ENCODE results near the gene EPB41L5. TPM values are rescaled to one million over a fixed set of nuclear protein-coding genes. Genes with fewer than 3 reads are reported as not detected.

Gene EPB41L5
- total RNA-seq, 1 donor from 2014 or later = 78.0 TPM

DNA sequence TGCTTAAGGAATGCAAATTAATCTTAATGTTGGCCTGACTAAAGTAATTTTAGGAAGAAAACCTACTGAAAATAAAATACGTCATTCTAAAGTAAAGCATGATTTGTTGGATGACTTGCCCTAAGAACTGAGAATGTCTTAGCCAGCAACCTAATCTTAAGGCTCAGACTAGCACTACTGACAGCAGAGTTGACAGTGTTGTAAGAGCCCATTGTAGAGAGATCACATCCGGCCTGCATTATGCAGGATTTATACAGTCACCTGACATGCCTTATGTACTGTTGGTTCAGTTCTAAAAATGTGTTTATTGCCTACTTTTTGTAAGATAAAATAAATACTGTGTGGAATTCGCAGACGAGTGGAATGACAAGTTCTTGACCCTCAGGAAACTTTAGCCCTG, 128.0 kb downstream of the EPB41L5 start:
- no peaks in the 10 kb centered on the region for H3K9me3 Mint-ChIP-seq (ENCODE audit: unreplicated experiment)
- no peak for TF ChIP-seq CTCF (IDR thresholded peaks at IDR 0.05; ENCODE audit: unreplicated experiment)

DNA sequence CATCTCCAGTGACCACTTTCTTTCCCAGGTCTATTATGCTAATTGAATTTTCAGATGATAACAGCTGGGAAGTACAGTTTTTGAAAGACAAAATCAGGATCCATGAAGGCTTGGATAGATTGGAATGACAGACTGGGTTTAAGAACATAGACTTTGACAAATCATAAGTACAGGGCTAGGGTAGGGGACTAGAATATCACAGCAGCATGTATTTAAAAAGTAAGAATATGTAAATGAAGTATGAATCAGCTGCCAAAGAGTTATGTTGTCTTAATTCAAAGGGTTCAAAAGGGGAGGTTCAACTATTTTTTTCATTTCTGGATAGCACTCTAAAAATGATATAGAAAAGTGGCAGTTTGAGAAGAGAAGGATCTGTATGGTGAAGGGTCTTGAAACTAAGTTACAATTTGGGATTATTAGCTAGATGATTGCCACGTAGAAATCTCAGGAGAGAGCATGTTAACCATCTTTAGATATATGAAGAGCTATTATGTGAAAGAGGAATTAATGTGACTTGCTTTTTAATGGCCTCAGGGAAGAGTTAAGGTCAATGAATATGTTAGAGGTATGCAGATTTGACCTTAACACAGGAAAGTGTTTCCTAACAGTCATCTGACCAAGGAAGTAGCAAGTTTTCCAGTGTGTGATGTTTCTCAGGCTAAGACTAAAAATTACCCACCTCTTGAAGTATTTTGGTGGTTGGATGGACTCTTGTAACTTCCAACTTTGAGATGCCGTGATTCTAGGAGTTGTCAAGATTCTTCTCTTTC, 128.6 kb downstream of the EPB41L5 start:
- Mint-ChIP-seq H3K4me3 (ENCODE audit: unreplicated experiment) (no peak overlapping the region), H3K9me3 (ENCODE audit: unreplicated experiment) (no peaks in the 10 kb centered on the region), H3K27ac (ENCODE audit: unreplicated experiment) (no peak overlapping the region), H3K27me3 (ENCODE audit: unreplicated experiment) (no peaks in the 10 kb centered on the region), H3K36me3 (ENCODE audit: low read depth, unreplicated experiment) (peaks cover 12% of the 10 kb centered on the region), H3K4me1 (ENCODE audit: unreplicated experiment) (peaks cover 6% of the 10 kb centered on the region)
- no peak for TF ChIP-seq CTCF (IDR thresholded peaks at IDR 0.05; ENCODE audit: unreplicated experiment)
- DNase-seq (ENCODE audit: low spot score) = no peak

More for the DNA sequence above, 128.0 kb downstream of the EPB41L5 start:
- Mint-ChIP-seq H3K36me3 (ENCODE audit: low read depth, unreplicated experiment) (peaks cover 9% of the 10 kb centered on the region), H3K4me1 (ENCODE audit: unreplicated experiment) (peaks cover 6% of the 10 kb centered on the region), H3K27me3 (ENCODE audit: unreplicated experiment) (no peaks in the 10 kb centered on the region), H3K4me3 (ENCODE audit: unreplicated experiment) (no peak overlapping the region), H3K27ac (ENCODE audit: unreplicated experiment) (no peak overlapping the region)
- no peak for DNase-seq (ENCODE audit: low spot score)

- no peak for TF ChIP-seq CTCF (IDR thresholded peaks at IDR 0.05; ENCODE audit: unreplicated experiment)
- Mint-ChIP-seq H3K27me3 (ENCODE audit: unreplicated experiment) (no peaks in the 10 kb centered on the region), H3K9me3 (ENCODE audit: unreplicated experiment) (no peaks in the 10 kb centered on the region), H3K36me3 (ENCODE audit: low read depth, unreplicated experiment) (peaks cover 15% of the 10 kb centered on the region), H3K4me3 (ENCODE audit: unreplicated experiment) (no peak overlapping the region), H3K4me1 (ENCODE audit: unreplicated experiment) (peaks cover 6% of the 10 kb centered on the region), H3K27ac (ENCODE audit: unreplicated experiment) (no peak overlapping the region)
- no peak for DNase-seq (ENCODE audit: low spot score)
Measured at GRCh38 chr2:120142528-120143219, 129.8 kb downstream of the EPB41L5 start.

DNA sequence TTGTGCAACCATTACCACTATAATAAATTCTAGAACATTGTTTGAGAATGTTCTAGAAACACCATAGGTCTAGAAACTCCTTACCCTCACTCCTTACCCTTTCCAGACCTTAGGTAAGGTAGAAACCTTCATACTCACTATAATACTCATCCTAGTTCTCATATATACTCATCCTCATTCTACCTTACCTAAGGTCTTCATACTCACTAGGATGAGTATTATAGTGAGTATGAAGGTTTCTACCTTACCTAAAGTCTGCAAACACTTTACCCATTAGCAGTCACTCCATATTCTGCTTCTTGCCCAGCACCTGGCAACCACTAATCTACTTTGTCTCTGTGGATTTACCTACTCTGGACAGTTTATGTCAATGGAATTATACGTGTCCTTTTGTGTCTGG, 135.4 kb downstream of the EPB41L5 start:
- Mint-ChIP-seq H3K27ac (ENCODE audit: unreplicated experiment) (no peak overlapping the region), H3K4me1 (ENCODE audit: unreplicated experiment) (no peaks in the 10 kb centered on the region), H3K9me3 (ENCODE audit: unreplicated experiment) (no peaks in the 10 kb centered on the region), H3K4me3 (ENCODE audit: unreplicated experiment) (no peak overlapping the region), H3K27me3 (ENCODE audit: unreplicated experiment) (no peaks in the 10 kb centered on the region), H3K36me3 (ENCODE audit: low read depth, unreplicated experiment) (peaks cover 45% of the 10 kb centered on the region)
- TF ChIP-seq CTCF (IDR thresholded peaks at IDR 0.05; ENCODE audit: unreplicated experiment) = no peak
- DNase-seq (ENCODE audit: low spot score) = no peak

DNA sequence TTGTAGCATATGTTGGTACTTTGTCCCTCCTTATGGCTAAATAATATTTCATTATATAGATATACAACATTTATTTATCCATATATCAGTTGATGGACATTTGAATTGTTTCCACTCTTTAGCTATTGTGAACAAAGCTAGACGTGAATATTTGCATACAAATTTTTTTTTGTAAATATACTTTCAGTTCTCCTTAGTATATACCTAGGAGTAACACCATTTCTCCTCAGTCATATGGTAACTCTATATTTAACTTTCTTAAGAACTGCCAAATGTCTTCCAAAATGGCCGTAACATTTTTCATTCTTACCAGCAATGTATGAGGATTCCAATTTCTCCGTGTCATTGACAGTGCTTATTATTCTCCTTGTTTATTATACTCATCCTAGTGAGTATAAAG, 135.8 kb downstream of the EPB41L5 start:
- no peaks in the 10 kb centered on the region for H3K9me3 Mint-ChIP-seq (ENCODE audit: unreplicated experiment)
- H3K27ac Mint-ChIP-seq (ENCODE audit: unreplicated experiment) = no peak overlapping the region
- H3K27me3 Mint-ChIP-seq (ENCODE audit: unreplicated experiment) = no peaks in the 10 kb centered on the region
- DNase-seq (ENCODE audit: low spot score) = no peak
- peak overlapping the region; percentile 44 for H3K4me3 Mint-ChIP-seq (ENCODE audit: unreplicated experiment)
- TF ChIP-seq CTCF (IDR thresholded peaks at IDR 0.05; ENCODE audit: unreplicated experiment) = no peak
- H3K36me3 Mint-ChIP-seq (ENCODE audit: low read depth, unreplicated experiment) = peaks cover 49% of the 10 kb centered on the region
- H3K4me1 Mint-ChIP-seq (ENCODE audit: unreplicated experiment) = no peaks in the 10 kb centered on the region

Data from endothelial cell (in vitro differentiated cells).